Lower leg skin (tissue), 3 donors: ENCODE data around the gene OR52I1.

Source experiments
- CTCF ChIP-seq, 3 donors: fragments of 450-650 bp; IDR thresholded peaks; one replicate each; pipeline ENCODE4 v1.5.1; 2016; ENCODE audit warnings: antibody characterized with exemption in 3 of 3, mild to moderate bottlenecking in 3 of 3, moderate library complexity in 2 of 3
- POLR2A ChIP-seq, 2 donors: fragments of 450-650 bp; IDR thresholded peaks; one replicate each; pipeline ENCODE4 v1.6.1; 2016 to 2017; ENCODE audit warnings: antibody characterized with exemption in 2 of 2, mild to moderate bottlenecking in 1 of 2, moderate library complexity in 1 of 2

GRCh38 chr11:4644233-4644632 lies 50.4 kb downstream of the OR52I1 start:
- TF ChIP-seq CTCF (IDR thresholded peaks at IDR 0.05): no peak
- TF ChIP-seq POLR2A (IDR thresholded peaks at IDR 0.05): no peak
